Measurements from ENCODE around the gene NUP58. TPM values are rescaled to one million over a fixed set of nuclear protein-coding genes. Genes with fewer than 3 reads are reported as not detected.
"Not testable (repeated sequence)": the region's sequence is repeated elsewhere in the genome, so short reads cannot be mapped to it uniquely, and the experiment has no call there.

The NUP58 gene
- total RNA-seq, 1 donor from 2014 or later: 50.7 TPM

GRCh38 chr13:25352230-25352629 is 50.8 kb downstream of the NUP58 start:
- no peak for DNase-seq (ENCODE audit: low read depth)
- H3K4me3 ChIP-seq (ENCODE audit: low read depth, low read length): no peak overlapping the region
- TF ChIP-seq, protein P1, sequence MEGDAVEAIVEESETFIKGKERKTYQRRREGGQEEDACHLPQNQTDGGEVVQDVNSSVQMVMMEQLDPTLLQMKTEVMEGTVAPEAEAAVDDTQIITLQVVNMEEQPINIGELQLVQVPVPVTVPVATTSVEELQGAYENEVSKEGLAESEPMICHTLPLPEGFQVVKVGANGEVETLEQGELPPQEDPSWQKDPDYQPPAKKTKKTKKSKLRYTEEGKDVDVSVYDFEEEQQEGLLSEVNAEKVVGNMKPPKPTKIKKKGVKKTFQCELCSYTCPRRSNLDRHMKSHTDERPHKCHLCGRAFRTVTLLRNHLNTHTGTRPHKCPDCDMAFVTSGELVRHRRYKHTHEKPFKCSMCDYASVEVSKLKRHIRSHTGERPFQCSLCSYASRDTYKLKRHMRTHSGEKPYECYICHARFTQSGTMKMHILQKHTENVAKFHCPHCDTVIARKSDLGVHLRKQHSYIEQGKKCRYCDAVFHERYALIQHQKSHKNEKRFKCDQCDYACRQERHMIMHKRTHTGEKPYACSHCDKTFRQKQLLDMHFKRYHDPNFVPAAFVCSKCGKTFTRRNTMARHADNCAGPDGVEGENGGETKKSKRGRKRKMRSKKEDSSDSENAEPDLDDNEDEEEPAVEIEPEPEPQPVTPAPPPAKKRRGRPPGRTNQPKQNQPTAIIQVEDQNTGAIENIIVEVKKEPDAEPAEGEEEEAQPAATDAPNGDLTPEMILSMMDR (conservative IDR thresholded peaks at IDR 0.05; ENCODE audit: low read depth, low read length): no peak

DNA sequence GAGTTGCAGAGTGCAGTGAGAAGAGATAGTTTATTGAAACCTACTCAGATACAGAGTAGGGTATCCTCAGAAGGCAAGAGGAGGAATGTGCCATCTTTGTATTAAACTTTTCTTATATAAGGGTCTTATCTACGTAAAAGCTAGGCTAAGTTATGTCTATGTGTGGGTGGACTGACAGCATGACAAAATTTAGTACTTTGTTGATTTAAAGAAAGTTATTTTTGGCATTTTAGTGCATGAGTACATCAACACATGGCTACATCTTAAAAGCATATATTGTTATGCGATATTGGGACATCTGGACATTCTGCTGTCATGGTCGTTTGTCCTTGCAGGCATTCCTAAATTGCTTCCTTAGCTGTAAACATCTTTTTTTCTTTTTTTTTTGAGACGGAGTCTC is 51.4 kb downstream of the NUP58 start:
- TF ChIP-seq, protein P1 (conservative IDR thresholded peaks at IDR 0.05; ENCODE audit: low read depth, low read length): no peak
- no peak for DNase-seq (ENCODE audit: low read depth)
- H3K4me3 ChIP-seq (ENCODE audit: low read depth, low read length): no peak overlapping the region

DNA sequence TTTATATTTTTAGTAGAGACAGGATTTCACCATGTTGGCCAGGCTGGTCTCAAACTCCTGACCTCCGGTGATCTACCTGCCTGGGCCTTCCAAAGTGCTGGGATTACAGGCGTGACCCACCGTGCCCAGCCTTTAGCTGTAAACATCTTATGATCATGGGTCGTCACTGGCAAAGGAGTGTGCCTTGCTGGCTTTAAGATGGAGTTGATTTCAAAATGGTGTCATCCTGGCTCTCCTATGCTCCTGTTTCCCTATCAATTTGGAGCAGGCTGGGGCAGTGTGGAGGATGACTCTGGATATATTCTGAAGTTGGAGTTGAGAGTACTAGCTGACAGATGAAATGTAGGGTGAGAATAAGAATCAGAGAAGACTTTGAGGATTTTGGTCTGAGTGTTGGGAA is 51.9 kb downstream of the NUP58 start:
- DNase-seq (ENCODE audit: low read depth): no peak
- TF ChIP-seq, protein P1 (conservative IDR thresholded peaks at IDR 0.05; ENCODE audit: low read depth, low read length): no peak
- no peak overlapping the region for H3K4me3 ChIP-seq (ENCODE audit: low read depth, low read length)

GRCh38 chr13:25354377-25354776 is 53.0 kb downstream of the NUP58 start:
- no peak overlapping the region for H3K4me3 ChIP-seq (ENCODE audit: low read depth, low read length)
- TF ChIP-seq, protein P1 (conservative IDR thresholded peaks at IDR 0.05; ENCODE audit: low read depth, low read length): no peak
- DNase-seq (ENCODE audit: low read depth): no peak

GRCh38 chr13:25360443-25360842 is 59.0 kb downstream of the NUP58 start:
- not testable (repeated sequence) for H3K4me3 ChIP-seq (ENCODE audit: low read depth, low read length); DNase-seq (ENCODE audit: low read depth)

DNA sequence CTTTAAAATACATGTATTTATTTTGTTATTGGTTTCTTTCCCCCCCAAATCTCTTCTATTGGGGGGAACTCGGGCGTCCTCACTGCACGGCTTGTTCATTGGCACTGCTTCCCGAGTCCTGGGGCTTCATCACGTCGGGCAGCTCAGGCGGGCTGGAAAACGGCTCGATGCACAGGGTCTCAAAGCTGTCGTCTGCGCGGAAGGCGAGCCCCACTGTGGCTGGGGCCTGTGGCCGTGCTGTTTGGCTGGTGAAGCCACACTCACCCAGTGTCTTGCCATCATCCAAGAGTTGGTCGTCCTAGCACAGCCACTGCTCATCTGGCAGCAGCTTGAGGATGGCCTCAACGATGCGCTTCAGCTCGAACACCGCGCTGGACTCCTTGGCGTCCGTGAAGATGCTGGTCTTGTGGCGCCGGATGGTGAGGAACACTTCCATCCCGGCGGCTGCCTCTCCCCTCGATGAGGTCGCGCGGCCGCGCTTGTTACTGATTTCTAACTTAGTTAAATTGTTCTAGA is 64.4 kb downstream of the NUP58 start:
- TF ChIP-seq, protein P1 (conservative IDR thresholded peaks at IDR 0.05; ENCODE audit: low read depth, low read length): no peak
- DNase-seq (ENCODE audit: low read depth): no peak
- no peak overlapping the region for H3K4me3 ChIP-seq (ENCODE audit: low read depth, low read length)

- no peak for DNase-seq (ENCODE audit: low read depth)
- TF ChIP-seq, protein P1 (conservative IDR thresholded peaks at IDR 0.05; ENCODE audit: low read depth, low read length): no peak
- H3K4me3 ChIP-seq (ENCODE audit: low read depth, low read length): no peak overlapping the region
Measured at GRCh38 chr13:25371158-25371874, 69.9 kb downstream of the NUP58 start.

Measured in epithelial cell of proximal tubule (primary cell).